Measurements from ENCODE around the gene SERPINA10. TPM values are rescaled to one million over a fixed set of nuclear protein-coding genes. Genes with fewer than 3 reads are reported as not detected.

SERPINA10 gene
- total RNA-seq, 4 donors from 2014 or later = not detected

GRCh38 chr14:94291159-94291905, 1.7 kb downstream of the SERPINA10 start:
- 57% methylated on average over 5 of the region's 13 CpGs; no CpG with 5 or more reads in 1 of the 2 donors for WGBS, 2 donors (ENCODE audit: low coverage in 1 of 2)

GRCh38 chr14:94290197-94290596, 2.9 kb downstream of the SERPINA10 start:
- no peak overlapping the region for H3K4me3 ChIP-seq
- WGBS, 2 donors (ENCODE audit: low coverage in 1 of 2) = 83% methylated on average over 5 of the region's 8 CpGs; no CpG with 5 or more reads in 1 of the 2 donors
- no peaks in the 10 kb centered on the region for H3K36me3 ChIP-seq
- ATAC-seq = no peak
- no peaks in the 10 kb centered on the region for H3K4me1 ChIP-seq
- no peak overlapping the region for H3K27ac ChIP-seq
- no peak for TF ChIP-seq POLR2AphosphoS5 (IDR thresholded peaks at IDR 0.05)
- TF ChIP-seq CTCF (IDR thresholded peaks at IDR 0.05) = no peak
- TF ChIP-seq POLR2A (IDR thresholded peaks at IDR 0.05) = no peak
- TF ChIP-seq EP300 (IDR thresholded peaks at IDR 0.05) = no peak
- H3K27me3 ChIP-seq = no peaks in the 10 kb centered on the region
- no peaks in the 10 kb centered on the region for H3K9me3 ChIP-seq

More at GRCh38 chr14:94291159-94291905, 1.7 kb downstream of the SERPINA10 start:
- no peaks in the 10 kb centered on the region for H3K36me3 ChIP-seq
- H3K9me3 ChIP-seq = no peaks in the 10 kb centered on the region
- ATAC-seq = no peak
- no peaks in the 10 kb centered on the region for H3K27me3 ChIP-seq
- H3K4me1 ChIP-seq = no peaks in the 10 kb centered on the region
- no peak overlapping the region for H3K27ac ChIP-seq
- TF ChIP-seq POLR2A (IDR thresholded peaks at IDR 0.05) (no peak), CTCF (IDR thresholded peaks at IDR 0.05) (no peak)
- no peak overlapping the region for H3K4me3 ChIP-seq

GRCh38 chr14:94288610-94289465, 4.2 kb downstream of the SERPINA10 start:
- Histone ChIP-seq H3K27ac (no peak overlapping the region), H3K27me3 (no peaks in the 10 kb centered on the region), H3K4me3 (no peak overlapping the region), H3K4me1 (no peaks in the 10 kb centered on the region), H3K9me3 (no peaks in the 10 kb centered on the region), H3K36me3 (no peaks in the 10 kb centered on the region)
- 43 to 58% methylated on average over 7 to 10 of the region's 14 CpGs for WGBS, 2 donors (ENCODE audit: low coverage in 1 of 2)
- no peak for ATAC-seq
- TF ChIP-seq POLR2A (IDR thresholded peaks at IDR 0.05) = no peak
- no peak for TF ChIP-seq CTCF (IDR thresholded peaks at IDR 0.05)
- no peak for TF ChIP-seq EP300 (IDR thresholded peaks at IDR 0.05)
- TF ChIP-seq POLR2AphosphoS5 (IDR thresholded peaks at IDR 0.05) = no peak

GRCh38 chr14:94285158-94285557, 7.9 kb downstream of the SERPINA10 start:
- TF ChIP-seq POLR2A (IDR thresholded peaks at IDR 0.05) (no peak), CTCF (IDR thresholded peaks at IDR 0.05) (no peak), EP300 (IDR thresholded peaks at IDR 0.05) (no peak), POLR2AphosphoS5 (IDR thresholded peaks at IDR 0.05) (no peak)
- H3K36me3 ChIP-seq = no peaks in the 10 kb centered on the region
- no peak for ATAC-seq
- H3K4me3 ChIP-seq = no peak overlapping the region
- H3K4me1 ChIP-seq = no peaks in the 10 kb centered on the region
- no peaks in the 10 kb centered on the region for H3K9me3 ChIP-seq
- H3K27ac ChIP-seq = no peak overlapping the region
- H3K27me3 ChIP-seq = no peaks in the 10 kb centered on the region

Measured in gastroesophageal sphincter (tissue), 4 donors.